IMR-90 (cell line): ENCODE measurements around the gene OR13F1. TPM values are rescaled to one million over a fixed set of nuclear protein-coding genes. Genes with fewer than 3 reads are reported as not detected.

Experiments used
- ATAC-seq: fragments of 200-7000 bp; cut with Tn5 transposase; 2 replicates; pipeline ENCODE4 v1.9.1; 2020; ENCODE audit warnings: low read depth, mild to moderate bottlenecking, moderate library complexity
- BruUV-seq: library from RNA; stranded (reverse); fragments of 400-500 nt; replicated peaks from 2 replicates; lab custom pipeline; 2021; lab: Mats Ljungman, UMichigan
- CTCF ChIA-PET: fragments of 300-600 bp; formaldehyde crosslinking; extraction: SDS; loops from one replicate; lab custom pipeline; 2021; ENCODE audit warnings: antibody characterized with exemption; lab: Yijun Ruan, JAX
- POLR2A ChIA-PET: fragments of 300-600 bp; sonication (Branson Sonifier 250); formaldehyde crosslinking; loops from one replicate; lab custom pipeline; 2022; ENCODE audit warnings: antibody characterized with exemption; ENCODE audit not compliant: unreplicated experiment; lab: Charles Lee
- DNase-seq: peaks from one replicate; pipeline ENCODE4 v3.0.0; 2013
- H2AFZ ChIP-seq: replicated peaks from 2 replicates; pipeline ENCODE3; 2013; ENCODE audit warnings: low read length, mild to moderate bottlenecking; ENCODE audit not compliant: poor library complexity
- H2AK5ac ChIP-seq: 2 replicates; pipeline ENCODE4 v1.6.1; 2013; ENCODE audit warnings: low read depth, low read length, inconsistent platforms
- H2AK9ac ChIP-seq: replicated peaks from 2 replicates; pipeline ENCODE3; 2013; ENCODE audit warnings: mild to moderate bottlenecking, low read depth, low read length, moderate library complexity; ENCODE audit not compliant: poor library complexity
- H2BK120ac ChIP-seq: 2 replicates; pipeline ENCODE4 v1.6.1; 2013; ENCODE audit warnings: low read depth, low read length, inconsistent platforms
- H2BK15ac ChIP-seq: 3 replicates; pipeline ENCODE4 v1.6.1; 2013; ENCODE audit warnings: low read depth, low read length, inconsistent platforms
- H2BK20ac ChIP-seq: 2 replicates; pipeline ENCODE4 v1.6.1; 2013; ENCODE audit warnings: low read depth, mild to moderate bottlenecking, inconsistent platforms, low read length, moderate library complexity
- H2BK5ac ChIP-seq: 2 replicates; pipeline ENCODE4 v1.6.1; 2013; ENCODE audit warnings: mild to moderate bottlenecking, low read depth, low read length, inconsistent platforms; ENCODE audit not compliant: poor library complexity, severe bottlenecking
- H3K14ac ChIP-seq: replicated peaks from 2 replicates; pipeline ENCODE4 v1.6.1; 2013; ENCODE audit warnings: low read depth, low read length, inconsistent platforms
- H3K18ac ChIP-seq: 2 replicates; pipeline ENCODE4 v1.6.1; 2013; ENCODE audit warnings: low read depth, low read length, control low read depth
- H3K23ac ChIP-seq: 2 replicates; pipeline ENCODE4 v1.6.1; 2013; ENCODE audit warnings: low read depth, low read length, inconsistent platforms
- H3K27ac ChIP-seq: 2 replicates; pipeline ENCODE4 v1.5.1; 2013; ENCODE audit warnings: mild to moderate bottlenecking, control low read depth, low read length; ENCODE audit not compliant: insufficient read depth
- H3K27me3 ChIP-seq: 2 replicates; pipeline ENCODE4 v1.6.1; 2013; ENCODE audit warnings: low read length; ENCODE audit not compliant: control insufficient read depth, insufficient read depth
- H3K36me3 ChIP-seq: 2 replicates; pipeline ENCODE4 v1.6.1; 2013; ENCODE audit warnings: low read length, mixed read lengths; ENCODE audit not compliant: control insufficient read depth, insufficient read depth
- H3K4ac ChIP-seq: 2 replicates; pipeline ENCODE4 v1.6.1; 2013; ENCODE audit warnings: low read depth, low read length, inconsistent platforms
- H3K4me1 ChIP-seq: 2 replicates; pipeline ENCODE4 v1.6.1; 2013; ENCODE audit warnings: low read length, mixed read lengths; ENCODE audit not compliant: control insufficient read depth, insufficient read depth
- H3K4me2 ChIP-seq: 2 replicates; pipeline ENCODE4 v1.6.1; 2013; ENCODE audit warnings: low read depth, mild to moderate bottlenecking, control low read depth, low read length, moderate library complexity
- H3K4me3 ChIP-seq: 2 replicates; pipeline ENCODE4 v1.5.1; 2013; ENCODE audit warnings: low read depth, mild to moderate bottlenecking, control low read depth, low read length, moderate library complexity; ENCODE audit not compliant: insufficient read depth
- H3K56ac ChIP-seq: 2 replicates; pipeline ENCODE4 v1.6.1; 2013; ENCODE audit warnings: low read length, inconsistent platforms; ENCODE audit not compliant: insufficient read depth; ENCODE audit errors: extremely low read depth
- H3K79me1 ChIP-seq, 2 experiments: 2 replicates each; pipeline ENCODE4 v1.6.1; 2013; ENCODE audit warnings: low read length in 2 of 2, inconsistent platforms in 1 of 2, low read depth in 1 of 2
- H3K9ac ChIP-seq: 2 replicates; pipeline ENCODE4 v1.6.1; 2013; ENCODE audit warnings: low read depth, low read length, control low read depth
- H3K9me1 ChIP-seq: 2 replicates; pipeline ENCODE4 v1.6.1; 2013; ENCODE audit warnings: low read length, inconsistent platforms; ENCODE audit not compliant: insufficient read depth
- H3K9me3 ChIP-seq: 2 replicates; pipeline ENCODE4 v1.6.1; 2013; ENCODE audit warnings: low read length; ENCODE audit not compliant: control insufficient read depth, insufficient read depth
- H4K20me1 ChIP-seq: 2 replicates; pipeline ENCODE4 v1.6.1; 2013; ENCODE audit warnings: low read length, inconsistent platforms; ENCODE audit not compliant: insufficient read depth
- H4K5ac ChIP-seq: 2 replicates; pipeline ENCODE4 v1.6.1; 2013; ENCODE audit warnings: mild to moderate bottlenecking, low read depth, low read length, control low read depth
- H4K8ac ChIP-seq, 2 experiments: 2 replicates each; pipeline ENCODE4 v1.6.1; 2013; ENCODE audit warnings: low read depth in 2 of 2, low read length in 2 of 2, control low read depth in 1 of 2, inconsistent platforms in 1 of 2
- H4K91ac ChIP-seq: 2 replicates; pipeline ENCODE4 v1.6.1; 2013; ENCODE audit warnings: low read depth, low read length, inconsistent platforms; ENCODE audit not compliant: insufficient read depth
- BHLHE40 ChIP-seq: fragments of 150-350 bp; IDR thresholded peaks from 2 replicates; pipeline ENCODE4 v1.6.1; 2016; ENCODE audit warnings: mild to moderate bottlenecking, low read depth, low read length
- CTCF ChIP-seq: conservative IDR thresholded peaks from 2 replicates; pipeline ENCODE4 v1.5.1; 2012; ENCODE audit warnings: mild to moderate bottlenecking, low read depth, low read length, improper control_type of control experiment
- MAFK ChIP-seq: IDR thresholded peaks from 2 replicates; pipeline ENCODE4 v1.6.1; 2012; ENCODE audit warnings: low read depth, low read length, improper control_type of control experiment
- MXI1 ChIP-seq: IDR thresholded peaks from 2 replicates; pipeline ENCODE4 v1.6.1; 2012; ENCODE audit warnings: low read depth, mild to moderate bottlenecking, low read length, moderate library complexity, borderline replicate concordance
- NFE2L2 ChIP-seq: fragments of 150-350 bp; IDR thresholded peaks from 2 replicates; pipeline ENCODE4 v1.6.1; 2016; ENCODE audit warnings: low read depth, mild to moderate bottlenecking, low read length
- RAD21 ChIP-seq: IDR thresholded peaks from 2 replicates; pipeline ENCODE4 v1.6.1; 2012; ENCODE audit warnings: low read length, improper control_type of control experiment
- RCOR1 ChIP-seq: IDR thresholded peaks from 2 replicates; pipeline ENCODE4 v1.6.1; 2012; ENCODE audit warnings: mild to moderate bottlenecking, low read length, improper control_type of control experiment; ENCODE audit not compliant: insufficient replicate concordance
- RFX5 ChIP-seq: IDR thresholded peaks from 2 replicates; pipeline ENCODE4 v1.8.0; 2012; ENCODE audit warnings: low read depth, mild to moderate bottlenecking, low read length, moderate library complexity
- dilution Hi-C: fragments of 300-500 bp; cut with HindIII; formaldehyde crosslinking; loops from one replicate; pipeline ENCODE4 v1.14.3; 2018; ENCODE audit warnings: low sequenced_read_pairs; ENCODE audit not compliant: unreplicated experiment
- in situ Hi-C: fragments of 300-500 bp; cut with MboI; formaldehyde crosslinking; loops from 3 replicates; pipeline ENCODE4 v1.14.3; 2019; ENCODE audit warnings: low sequenced_read_pairs, inconsistent platforms, mixed read lengths
- intact Hi-C: fragments of 100-400 bp; cut with micrococcal nuclease; formaldehyde crosslinking; loops from 2 replicates; pipeline ENCODE4 v1.10.0; 2022
- polyA plus RNA-seq, 3 experiments: library from polyadenylated mRNA; depleted of rRNA; stranded (reverse); fragments of >200 nt; gene quantifications; 2 replicates each; pipeline ENCODE4 v1.2.3, GENCODE V29; 2012; ENCODE audit warnings: low replicate concordance in 1 of 3
- total RNA-seq: library from RNA; depleted of rRNA; stranded (reverse); fragments of >200 nt; gene quantifications from 2 replicates; pipeline ENCODE4 v1.2.3, GENCODE V29; 2012

Gene OR13F1
- total and polyA plus RNA-seq, 2 of the 4 experiments (the other 2 are of a cell fraction): not detected

GRCh38 chr9:104463864-104464263 is 40.2 kb upstream of the OR13F1 start:
- Histone ChIP-seq H2BK120ac (no peak overlapping the region), H3K79me1 (no peaks in the 10 kb centered on the region), H3K9ac (no peak overlapping the region), H4K5ac (no peak overlapping the region), H2AK5ac (no peak overlapping the region), H3K23ac (no peak overlapping the region), H3K27me3 (no peaks in the 10 kb centered on the region), H3K18ac (no peak overlapping the region), H4K8ac (no peak overlapping the region), H3K9me1 (no peaks in the 10 kb centered on the region), H3K4me1 (no peaks in the 10 kb centered on the region), H4K91ac (no peak overlapping the region), H3K56ac (no peak overlapping the region), H2BK5ac (no peak overlapping the region), H2BK15ac (no peak overlapping the region), H4K20me1 (no peaks in the 10 kb centered on the region), H3K4me3 (no peak overlapping the region), H2AK9ac (no peak overlapping the region), H3K36me3 (no peaks in the 10 kb centered on the region), H3K4me2 (no peak overlapping the region), H2AFZ (no peak overlapping the region), H3K4ac (no peak overlapping the region), H2BK20ac (no peak overlapping the region), H3K14ac (no peak overlapping the region), H3K9me3 (0 out of 2 replicates have a peak, but pooled peaks cover 5% of the 10 kb centered on the region), H3K27ac (no peak overlapping the region)
- TF ChIP-seq MXI1 (no peak), CTCF (no peak), RFX5 (no peak), NFE2L2 (no peak), MAFK (no peak), RCOR1 (no peak), BHLHE40 (no peak), RAD21 (no peak)
- DNase-seq (no peak), ATAC-seq (no peak)
- POLR2A ChIA-PET: no interaction called here
- no TSS peak for BruUV-seq
- intact Hi-C loops: no loop called here
- in situ Hi-C loops: no loop called here
- dilution Hi-C loops: no loop called here
- CTCF ChIA-PET: no interaction called here
